Urothelium cell line (cell line): Measurements from ENCODE around the gene FHOD3.
"Not testable (repeated sequence)": the region's sequence is repeated elsewhere in the genome, so short reads cannot be mapped to it uniquely, and the experiment has no call there.

Experiments
- DNase-seq: peaks from one replicate; pipeline ENCODE4 v3.0.0; 2011; ENCODE audit warnings: low spot score, mixed read lengths
- FAIRE-seq: peaks from 2 replicates; lab custom pipeline; 2011; peaks lifted over from hg19 to GRCh38; lab: Jason Lieb, UNC

The FHOD3 gene

GRCh38 chr18:36805105-36805504, 507.6 kb downstream of the FHOD3 start:
- FAIRE-seq (no peak), DNase-seq (no peak)

- no peak for DNase-seq
- FAIRE-seq: no peak
Measured at GRCh38 chr18:36808681-36809080, 511.2 kb downstream of the FHOD3 start.

DNA sequence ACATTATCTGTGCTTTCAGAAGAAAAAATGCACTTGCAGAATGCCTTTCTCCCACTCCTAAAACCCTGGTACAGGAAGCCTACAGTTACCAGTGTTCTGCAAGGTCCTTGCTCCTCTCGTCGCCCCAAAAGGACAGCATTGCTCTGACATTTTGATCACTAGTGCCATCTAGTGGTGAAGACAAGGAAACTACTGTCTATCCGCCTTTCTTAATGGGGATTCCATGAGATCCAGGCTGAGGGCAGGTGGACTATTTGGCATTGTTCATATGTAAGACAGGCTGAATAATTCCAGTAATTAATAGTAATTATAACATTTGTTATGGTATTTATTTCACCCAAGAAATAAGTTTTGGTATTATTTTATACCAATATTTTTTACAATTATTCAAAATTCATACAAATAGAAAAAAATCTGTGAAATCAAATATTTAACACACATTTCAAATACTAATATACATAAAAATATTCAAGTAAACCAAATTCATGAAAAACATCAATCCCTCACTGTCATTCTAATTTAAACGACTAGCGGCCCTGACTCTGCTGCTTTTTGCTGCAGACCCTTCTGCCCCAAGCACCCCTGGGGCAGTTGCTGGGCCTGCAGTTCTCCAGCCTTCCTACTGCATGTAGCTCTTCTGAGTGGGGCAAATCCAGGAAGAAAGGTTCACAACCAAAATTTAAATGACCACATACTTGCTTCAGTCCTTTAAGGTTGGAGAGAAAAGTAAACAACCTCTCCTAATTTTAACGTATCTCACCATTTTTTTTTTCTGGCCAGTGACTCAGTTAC, 512.3 kb downstream of the FHOD3 start:
- DNase-seq (peak; percentile 67), FAIRE-seq (no peak)

DNA sequence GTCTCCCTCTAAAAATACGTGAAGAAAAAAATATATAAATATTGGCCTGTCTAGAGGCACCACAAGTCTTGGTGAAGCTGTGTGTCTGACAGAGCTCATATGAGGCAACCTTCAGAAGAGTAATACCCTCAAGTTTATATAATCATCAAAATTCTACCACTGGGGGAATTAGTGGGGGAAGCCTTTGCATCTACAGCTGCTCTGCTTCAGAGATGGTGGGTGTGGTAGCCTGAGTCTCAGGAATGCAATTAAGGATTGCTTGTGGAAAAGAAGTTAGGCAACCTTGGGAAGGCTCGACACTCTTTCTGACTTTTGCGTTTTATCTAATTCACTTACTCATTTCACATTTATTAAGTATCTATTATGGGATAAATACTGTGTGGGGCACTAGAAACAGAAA, 513.9 kb downstream of the FHOD3 start:
- FAIRE-seq (no peak), DNase-seq (no peak)

- FAIRE-seq (no peak), DNase-seq (no peak)
Measured at GRCh38 chr18:36811955-36812354, 514.4 kb downstream of the FHOD3 start.

DNA sequence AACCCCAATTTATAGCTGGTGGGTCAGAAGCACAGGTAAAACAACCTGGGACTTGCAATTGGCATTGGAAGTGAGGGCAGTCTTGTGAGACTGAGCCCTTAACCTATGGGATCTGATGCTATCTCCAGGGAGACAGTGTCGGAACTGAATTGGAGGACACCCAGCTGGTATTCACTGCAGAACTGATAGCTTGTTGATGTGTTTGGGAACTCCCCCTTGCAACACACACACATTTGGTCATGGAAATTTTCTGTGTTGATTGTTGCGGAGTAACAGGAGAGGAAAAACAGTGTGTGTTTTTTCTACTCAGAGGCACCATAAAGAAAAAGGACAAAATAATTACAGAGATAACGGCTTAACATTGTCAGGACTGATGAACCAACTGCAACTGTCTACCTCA, 515.2 kb downstream of the FHOD3 start:
- FAIRE-seq: no peak
- DNase-seq: no peak

GRCh38 chr18:36813101-36813775, 515.7 kb downstream of the FHOD3 start:
- FAIRE-seq: no peak
- DNase-seq: no peak

DNA sequence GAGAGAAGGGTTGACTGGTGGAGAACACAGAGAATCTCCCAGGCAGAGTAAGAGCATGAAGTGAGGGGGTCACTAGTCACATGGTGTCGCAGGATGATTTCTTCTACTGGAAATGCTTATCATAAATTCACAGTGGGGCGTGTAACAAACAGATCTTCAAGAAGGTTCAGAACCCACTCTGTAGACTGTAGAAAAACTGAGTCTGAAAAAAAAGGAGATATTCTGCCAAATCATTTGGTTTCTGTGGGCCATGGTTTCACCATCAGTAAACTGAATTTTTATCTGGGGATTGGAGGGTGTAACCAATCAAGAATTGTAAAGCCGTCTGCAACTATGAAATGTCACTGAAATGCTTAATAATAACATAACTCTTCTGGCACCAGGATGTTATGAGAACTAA, 516.3 kb downstream of the FHOD3 start:
- FAIRE-seq (no peak), DNase-seq (no peak)

- DNase-seq: no peak
- no peak for FAIRE-seq
Measured at GRCh38 chr18:36814994-36815393, 517.5 kb downstream of the FHOD3 start.

DNA sequence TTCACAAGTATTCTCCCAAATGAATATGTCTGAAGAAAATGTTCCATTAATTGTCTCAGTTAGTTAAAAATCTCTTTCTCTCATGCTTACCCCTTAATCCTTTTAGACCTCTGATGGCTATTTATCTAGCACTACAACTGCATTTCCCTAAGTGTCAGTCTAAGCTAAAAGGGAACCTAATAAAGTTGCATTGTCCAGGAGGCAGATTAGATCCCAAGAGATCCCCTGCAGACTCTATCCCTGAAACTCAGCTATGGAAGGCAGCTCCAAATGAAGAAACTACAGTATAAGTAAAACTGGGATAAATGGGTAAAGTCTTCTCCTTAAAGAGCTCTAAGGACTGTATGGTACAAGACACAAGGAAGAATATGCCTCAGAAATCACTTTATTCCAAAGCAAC, 518.6 kb downstream of the FHOD3 start:
- FAIRE-seq: not testable (repeated sequence)

DNA sequence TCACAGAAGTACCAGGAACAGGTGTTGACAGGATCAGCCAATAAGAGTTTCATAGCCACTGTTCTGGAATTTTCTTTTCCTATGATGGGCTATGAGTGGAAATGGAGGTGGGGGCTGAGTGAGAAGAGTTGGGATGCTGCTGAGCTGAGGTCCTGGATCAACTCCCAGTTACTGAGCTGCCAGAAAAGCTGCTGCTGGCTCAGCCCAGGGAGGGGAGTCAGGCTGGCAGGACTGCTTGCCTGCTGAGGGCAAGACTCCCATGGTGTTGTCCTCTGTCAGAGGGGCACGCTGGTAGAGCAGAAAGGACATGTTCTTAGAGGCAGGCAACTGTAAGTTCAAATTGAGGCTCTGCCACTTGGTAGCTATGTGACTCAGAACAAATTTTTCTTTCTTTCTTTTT, 519.5 kb downstream of the FHOD3 start:
- DNase-seq (no peak), FAIRE-seq (no peak)

More for the DNA sequence above, 518.6 kb downstream of the FHOD3 start:
- not testable (repeated sequence) for DNase-seq

- DNase-seq: no peak
- no peak for FAIRE-seq
Measured at GRCh38 chr18:36818652-36819051, 521.1 kb downstream of the FHOD3 start.

DNA sequence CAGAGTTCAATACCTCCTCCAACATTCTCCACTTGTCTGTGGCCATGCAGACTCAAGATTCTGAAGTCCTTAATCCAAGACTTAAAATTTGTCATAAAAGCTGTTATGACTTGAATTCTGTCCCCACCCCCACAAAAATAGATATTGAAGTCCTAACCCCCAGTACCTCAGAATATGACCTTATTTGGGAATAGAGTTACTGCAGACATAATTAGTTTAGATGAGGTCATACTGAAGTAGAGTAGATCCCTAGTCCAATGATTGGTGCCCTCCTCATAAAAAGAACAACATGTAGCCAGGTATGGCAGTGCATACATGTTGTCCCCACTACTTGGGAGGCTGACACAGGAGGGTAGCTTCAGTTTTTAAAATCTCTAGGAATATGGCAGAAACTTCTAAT, 522.1 kb downstream of the FHOD3 start:
- FAIRE-seq (no peak), DNase-seq (no peak)

GRCh38 chr18:36821681-36822080, 524.2 kb downstream of the FHOD3 start:
- FAIRE-seq (no peak), DNase-seq (no peak)

- FAIRE-seq: no peak
- DNase-seq: no peak
Measured at GRCh38 chr18:36825526-36825925, 528.0 kb downstream of the FHOD3 start.

DNA sequence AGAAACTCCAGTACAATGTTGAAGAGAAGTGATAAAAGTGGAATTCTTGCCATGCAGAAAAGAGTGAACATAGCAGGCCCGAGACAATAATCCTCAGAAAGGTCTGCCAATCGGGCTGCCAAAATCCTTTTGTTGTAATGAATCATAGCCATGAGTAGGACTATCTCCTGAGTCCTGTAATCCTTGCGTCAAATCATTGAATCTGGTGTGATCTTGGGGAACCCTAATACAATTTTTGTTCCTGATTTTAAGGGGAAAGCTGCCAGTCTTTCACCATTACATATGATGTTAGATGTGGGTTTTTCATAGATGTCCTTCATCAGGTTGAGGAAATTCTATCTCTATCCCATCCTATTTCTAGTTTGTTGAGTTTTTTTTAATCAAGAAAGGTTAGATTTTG, 529.0 kb downstream of the FHOD3 start:
- FAIRE-seq (no peak), DNase-seq (no peak)

GRCh38 chr18:36828157-36828629, 530.7 kb downstream of the FHOD3 start:
- no peak for FAIRE-seq

DNA sequence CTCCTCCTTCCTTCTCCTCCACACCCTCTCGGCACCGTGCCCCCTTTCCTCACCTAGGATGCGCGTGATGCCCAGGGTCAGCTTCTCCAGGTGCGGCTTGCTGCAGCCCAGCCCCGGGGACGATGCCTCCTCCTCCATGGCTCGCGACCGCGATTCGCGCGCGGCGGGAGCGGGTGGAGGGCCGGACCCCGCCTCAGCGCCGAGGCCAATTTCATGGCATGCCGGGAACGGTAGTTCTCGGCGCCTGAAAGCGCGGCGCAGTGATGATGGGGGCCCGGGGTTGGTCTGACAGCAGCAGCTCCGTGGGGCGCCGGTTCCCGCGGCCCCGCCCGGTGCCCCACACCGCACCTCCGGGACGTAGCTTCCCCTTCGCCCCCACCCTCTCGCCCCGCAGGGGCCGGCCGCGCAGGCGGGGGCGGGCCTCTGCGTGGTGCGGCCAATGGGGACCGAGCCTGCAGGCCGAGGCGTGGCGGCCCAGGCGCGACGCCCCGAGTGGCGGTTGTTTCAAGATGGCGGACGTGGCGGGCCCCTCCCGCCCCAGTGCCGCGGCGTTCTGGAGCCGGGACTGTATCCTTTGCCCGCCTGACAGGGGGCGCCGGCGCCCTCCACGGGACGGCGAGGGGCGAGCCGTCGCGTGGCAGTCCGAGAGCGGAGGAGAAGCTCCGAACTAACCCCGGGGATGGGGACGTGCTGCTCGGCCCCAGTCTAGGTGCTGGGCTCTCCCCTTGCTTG, 531.3 kb downstream of the FHOD3 start, which contains the start of the genes KIAA1328 and TPGS2:
Gene KIAA1328, plus strand, starts transcription at position 498 of the 732 bp plus-strand sequence. Its CDS starts 12 bp downstream, at position 510.
Gene TPGS2, minus strand, starts transcription at position 373 of the 732 bp plus-strand sequence. Its CDS starts 235 bp downstream, at position 138.
- peak; percentile 86 for DNase-seq
- FAIRE-seq: peak; percentile 55

More at GRCh38 chr18:36828157-36828629, 530.7 kb downstream of the FHOD3 start:
- DNase-seq: no peak
